Coronary artery (tissue), 2 donors: ENCODE data around the gene TLR7.
A peak's percentile ranks its signal among the peaks of the same experiment; 100 is the strongest.

Experiments used
- DNase-seq: peaks from one replicate; pipeline ENCODE4 v3.0.0-alpha.2; 2017; ENCODE audit warnings: low spot score
- H3K27ac ChIP-seq, 2 donors: fragments of 200-600 bp; sonication (generic); one replicate each; pipeline ENCODE4 v1.5.1; 2016 to 2019
- H3K4me3 ChIP-seq: fragments of 200-600 bp; sonication (generic); 2 replicates; pipeline ENCODE4 v1.5.1; 2016; ENCODE audit warnings: mild to moderate bottlenecking, moderate library complexity
- CTCF ChIP-seq: fragments of 200-600 bp; sonication (generic); IDR thresholded peaks from one replicate; pipeline ENCODE4 v1.5.1; 2019; ENCODE audit warnings: antibody characterized with exemption

The TLR7 gene

GRCh38 chrX:12887141-12887540 lies 20.3 kb downstream of the TLR7 start:
- Histone ChIP-seq H3K27ac (no peak overlapping the region), H3K4me3 (no peak overlapping the region)
- TF ChIP-seq CTCF = no peak
- DNase-seq = no peak

- TF ChIP-seq CTCF = no peak
- DNase-seq = no peak
- no peak overlapping the region for H3K27ac ChIP-seq
- H3K4me3 ChIP-seq = no peak overlapping the region
Measured at GRCh38 chrX:12887767-12888166, 20.9 kb downstream of the TLR7 start.

GRCh38 chrX:12890467-12890866 lies 23.6 kb downstream of the TLR7 start:
- no peak overlapping the region for H3K4me3 ChIP-seq
- peak overlapping the region in 1 of 2 donors; percentile 11 for H3K27ac ChIP-seq
- no peak for TF ChIP-seq CTCF
- DNase-seq = no peak

GRCh38 chrX:12891171-12891570 lies 24.3 kb downstream of the TLR7 start:
- Histone ChIP-seq H3K27ac (no peak overlapping the region), H3K4me3 (no peak overlapping the region)
- TF ChIP-seq CTCF = no peak
- no peak for DNase-seq

GRCh38 chrX:12891915-12892506 lies 25.1 kb downstream of the TLR7 start:
- H3K27ac ChIP-seq = no peak overlapping the region
- no peak for DNase-seq
- no peak overlapping the region for H3K4me3 ChIP-seq
- no peak for TF ChIP-seq CTCF

GRCh38 chrX:12892716-12893115 lies 25.8 kb downstream of the TLR7 start:
- no peak overlapping the region for H3K4me3 ChIP-seq
- DNase-seq = no peak
- no peak for TF ChIP-seq CTCF
- no peak overlapping the region for H3K27ac ChIP-seq

GRCh38 chrX:12894074-12895030 lies 27.5 kb downstream of the TLR7 start:
- DNase-seq = no peak
- Histone ChIP-seq H3K27ac (no peak overlapping the region), H3K4me3 (no peak overlapping the region)
- TF ChIP-seq CTCF = peak; percentile 17
